OCI-LY7 (cell line): Measurements from ENCODE around the gene ATP2A3. TPM values are rescaled to one million over a fixed set of nuclear protein-coding genes. Genes with fewer than 3 reads are reported as not detected.
A peak's percentile ranks its signal among the peaks of the same experiment; 100 is the strongest.

Experiments used
- BruUV-seq: library from RNA; stranded (reverse); fragments of 400-500 nt; replicated peaks from 2 replicates; lab custom pipeline; 2021; lab: Mats Ljungman, UMichigan
- CTCF ChIA-PET: fragments of 300-600 bp; sonication (Branson Sonifier 250); formaldehyde crosslinking; loops from one replicate; lab custom pipeline; 2022; ENCODE audit warnings: antibody characterized with exemption; ENCODE audit not compliant: unreplicated experiment; lab: Charles Lee
- POLR2A ChIA-PET: fragments of 300-600 bp; sonication (Branson Sonifier 250); formaldehyde crosslinking; loops from one replicate; lab custom pipeline; 2022; ENCODE audit warnings: antibody characterized with exemption; lab: Charles Lee
- DNase-seq: peaks from one replicate; pipeline ENCODE4 v3.0.0-alpha.2; 2015; ENCODE audit warnings: low spot score
- H2AFZ ChIP-seq: fragments of 200-600 bp; sonication (generic), shearing (Covaris generic); 2 replicates; pipeline ENCODE4 v1.6.1; 2014; ENCODE audit warnings: mild to moderate bottlenecking, antibody characterized with exemption, low read length, moderate library complexity
- H3K27ac ChIP-seq: fragments of 200-600 bp; sonication (generic); 2 replicates; pipeline ENCODE4 v1.5.1; 2014; ENCODE audit warnings: mixed run types, low read depth, mild to moderate bottlenecking, moderate library complexity, low read length, inconsistent platforms; ENCODE audit not compliant: poor library complexity, severe bottlenecking
- H3K36me3 ChIP-seq: fragments of 200-600 bp; sonication (generic); 2 replicates; pipeline ENCODE4 v1.6.1; 2014; ENCODE audit warnings: mild to moderate bottlenecking, antibody characterized with exemption, low read length, moderate library complexity, mixed read lengths; ENCODE audit not compliant: insufficient read depth
- H3K4me1 ChIP-seq: fragments of 200-600 bp; sonication (generic); 2 replicates; pipeline ENCODE4 v1.5.1; 2014; ENCODE audit warnings: mild to moderate bottlenecking, low read length; ENCODE audit not compliant: insufficient read depth, poor library complexity, severe bottlenecking
- H3K4me2 ChIP-seq: fragments of 200-600 bp; sonication (generic); 2 replicates; pipeline ENCODE4 v1.6.1; 2014; ENCODE audit warnings: mild to moderate bottlenecking, low read length
- H3K4me3 ChIP-seq: fragments of 200-600 bp; sonication (generic); 2 replicates; pipeline ENCODE4 v1.5.1; 2014; ENCODE audit warnings: mild to moderate bottlenecking, low read depth, low read length; ENCODE audit not compliant: poor library complexity, severe bottlenecking
- H3K79me2 ChIP-seq: fragments of 200-600 bp; sonication (generic); 2 replicates; pipeline ENCODE4 v1.6.1; 2016; ENCODE audit warnings: low read depth, mild to moderate bottlenecking, low read length, moderate library complexity, mixed read lengths; ENCODE audit not compliant: insufficient read depth
- H3K9me2 ChIP-seq: fragments of 200-600 bp; sonication (generic); 2 replicates; pipeline ENCODE4 v1.6.1; 2016; ENCODE audit warnings: mild to moderate bottlenecking, low read length, mixed read lengths; ENCODE audit not compliant: insufficient read depth
- H3K9me3 ChIP-seq: fragments of 200-600 bp; sonication (generic); 2 replicates; pipeline ENCODE4 v1.6.1; 2014; ENCODE audit warnings: mild to moderate bottlenecking, mixed run types, low read length, mixed read lengths
- H4K20me1 ChIP-seq: fragments of 200-600 bp; sonication (generic); 2 replicates; pipeline ENCODE4 v1.6.1; 2014; ENCODE audit warnings: mild to moderate bottlenecking, antibody characterized with exemption, low read length, moderate library complexity, mixed read lengths; ENCODE audit not compliant: insufficient read depth
- EZH2phosphoT487 ChIP-seq: fragments of 200-600 bp; sonication (generic); IDR thresholded peaks from 2 replicates; pipeline ENCODE4 v1.6.1; 2018; ENCODE audit warnings: low read depth, borderline replicate concordance, mild to moderate bottlenecking, mixed run types, antibody characterized with exemption, low read length, moderate library complexity, mixed read lengths
- intact Hi-C: fragments of 100-400 bp; cut with micrococcal nuclease; formaldehyde crosslinking; loops from one replicate; pipeline ENCODE4 v1.10.0; 2022; ENCODE audit not compliant: unreplicated experiment
- total RNA-seq, 2 experiments: library from RNA; depleted of rRNA in 1 of 2; stranded (reverse); fragments of >200 nt in 1 of 2; shearing (Covaris generic) in 1 of 2; gene quantifications; 2 replicates each; pipeline ENCODE4 v1.2.3, GENCODE V29; 2014 to 2022
- TF ChIP-seq, protein P1 (sequence below): fragments of 200-600 bp; sonication (generic); conservative IDR thresholded peaks from 2 replicates; pipeline ENCODE4 v1.5.1; 2014; ENCODE audit warnings: mild to moderate bottlenecking, antibody characterized with exemption, low read length, moderate library complexity, mixed read lengths

ATP2A3 gene
- total RNA-seq, 2 experiments from 2014 or later: 108 to 353 TPM

DNA sequence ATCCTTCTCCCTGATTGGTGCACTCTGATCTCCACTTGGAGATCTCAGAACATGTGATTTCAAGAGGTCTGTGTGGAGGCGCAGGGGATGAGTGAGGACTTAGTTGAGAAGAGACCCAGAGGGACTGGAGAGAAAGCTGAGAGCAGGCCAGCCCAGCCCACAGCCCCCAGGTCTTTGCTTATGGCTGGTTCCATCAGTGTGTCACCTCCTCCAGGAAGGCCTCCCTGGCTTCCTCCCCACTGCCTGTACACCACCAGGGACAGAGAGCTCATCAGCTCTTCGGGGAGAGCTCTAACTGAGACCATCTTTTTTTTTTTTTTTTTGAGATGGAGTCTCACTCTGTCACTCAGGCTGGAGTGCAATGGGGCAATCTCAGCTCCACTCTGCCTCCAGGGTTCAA is 51.4 kb downstream of the ATP2A3 start:
- Histone ChIP-seq H3K36me3 (no peaks in the 10 kb centered on the region), H3K4me1 (peaks cover 58% of the 10 kb centered on the region), H2AFZ (no peak overlapping the region), H3K79me2 (no peaks in the 10 kb centered on the region), H3K9me3 (no peaks in the 10 kb centered on the region), H3K4me3 (no peak overlapping the region), H3K9me2 (no peaks in the 10 kb centered on the region), H3K4me2 (no peak overlapping the region), H3K27ac (no peak overlapping the region), H4K20me1 (no peaks in the 10 kb centered on the region)
- DNase-seq: no peak
- BruUV-seq: no TSS peak
- ChIA-PET CTCF (interaction anchor here (0.6 to 1.8 kb wide), 9 partner anchors 12 to 1576 kb away, joined by 3 to 9 read pairs (median 4); no protein-coding TSS in a partner anchor), POLR2A (interaction anchor here (0.5 to 1.3 kb wide), 3 partner anchors 49 to 83 kb away, joined by 3 to 5 read pairs (median 4); no protein-coding TSS in a partner anchor)
- TF ChIP-seq, protein P1, sequence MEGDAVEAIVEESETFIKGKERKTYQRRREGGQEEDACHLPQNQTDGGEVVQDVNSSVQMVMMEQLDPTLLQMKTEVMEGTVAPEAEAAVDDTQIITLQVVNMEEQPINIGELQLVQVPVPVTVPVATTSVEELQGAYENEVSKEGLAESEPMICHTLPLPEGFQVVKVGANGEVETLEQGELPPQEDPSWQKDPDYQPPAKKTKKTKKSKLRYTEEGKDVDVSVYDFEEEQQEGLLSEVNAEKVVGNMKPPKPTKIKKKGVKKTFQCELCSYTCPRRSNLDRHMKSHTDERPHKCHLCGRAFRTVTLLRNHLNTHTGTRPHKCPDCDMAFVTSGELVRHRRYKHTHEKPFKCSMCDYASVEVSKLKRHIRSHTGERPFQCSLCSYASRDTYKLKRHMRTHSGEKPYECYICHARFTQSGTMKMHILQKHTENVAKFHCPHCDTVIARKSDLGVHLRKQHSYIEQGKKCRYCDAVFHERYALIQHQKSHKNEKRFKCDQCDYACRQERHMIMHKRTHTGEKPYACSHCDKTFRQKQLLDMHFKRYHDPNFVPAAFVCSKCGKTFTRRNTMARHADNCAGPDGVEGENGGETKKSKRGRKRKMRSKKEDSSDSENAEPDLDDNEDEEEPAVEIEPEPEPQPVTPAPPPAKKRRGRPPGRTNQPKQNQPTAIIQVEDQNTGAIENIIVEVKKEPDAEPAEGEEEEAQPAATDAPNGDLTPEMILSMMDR: no peak
- TF ChIP-seq EZH2phosphoT487: no peak
- intact Hi-C loops: loop anchor here (5.0 kb wide), 1 partner anchor 66 kb away; the partner anchor contains the start of gene NCBP3

GRCh38 chr17:3911271-3912053 is 52.8 kb downstream of the ATP2A3 start:
- Histone ChIP-seq H3K79me2 (no peaks in the 10 kb centered on the region), H3K27ac (peak overlapping the region; percentile 88), H3K9me2 (no peaks in the 10 kb centered on the region), H2AFZ (peak overlapping the region; percentile 56; the same call in 1 of the 2 replicates), H4K20me1 (no peaks in the 10 kb centered on the region), H3K4me2 (peak overlapping the region; percentile 67), H3K4me1 (peaks cover 50% of the 10 kb centered on the region), H3K4me3 (peak overlapping the region; percentile 35), H3K9me3 (no peaks in the 10 kb centered on the region), H3K36me3 (no peaks in the 10 kb centered on the region)
- BruUV-seq: no TSS peak
- ChIA-PET CTCF (no interaction called here), POLR2A (interaction anchor here (1.1 to 1.6 kb wide), 2 partner anchors 15 to 17 kb away, joined by 4 to 5 read pairs; no protein-coding TSS in a partner anchor)
- intact Hi-C loops: loop anchor here (1.0 to 5.0 kb wide), 3 partner anchors 15 to 64 kb away; partner anchors contain the start of gene NCBP3
- peak; percentile 98 for DNase-seq
- TF ChIP-seq EZH2phosphoT487: no peak
- TF ChIP-seq, protein P1: no peak
